ENCODE data around the gene TLR9.
"Not testable (repeated sequence)": the region's sequence is repeated elsewhere in the genome, so short reads cannot be mapped to it uniquely, and the experiment has no call there.

Gene TLR9, protein sequence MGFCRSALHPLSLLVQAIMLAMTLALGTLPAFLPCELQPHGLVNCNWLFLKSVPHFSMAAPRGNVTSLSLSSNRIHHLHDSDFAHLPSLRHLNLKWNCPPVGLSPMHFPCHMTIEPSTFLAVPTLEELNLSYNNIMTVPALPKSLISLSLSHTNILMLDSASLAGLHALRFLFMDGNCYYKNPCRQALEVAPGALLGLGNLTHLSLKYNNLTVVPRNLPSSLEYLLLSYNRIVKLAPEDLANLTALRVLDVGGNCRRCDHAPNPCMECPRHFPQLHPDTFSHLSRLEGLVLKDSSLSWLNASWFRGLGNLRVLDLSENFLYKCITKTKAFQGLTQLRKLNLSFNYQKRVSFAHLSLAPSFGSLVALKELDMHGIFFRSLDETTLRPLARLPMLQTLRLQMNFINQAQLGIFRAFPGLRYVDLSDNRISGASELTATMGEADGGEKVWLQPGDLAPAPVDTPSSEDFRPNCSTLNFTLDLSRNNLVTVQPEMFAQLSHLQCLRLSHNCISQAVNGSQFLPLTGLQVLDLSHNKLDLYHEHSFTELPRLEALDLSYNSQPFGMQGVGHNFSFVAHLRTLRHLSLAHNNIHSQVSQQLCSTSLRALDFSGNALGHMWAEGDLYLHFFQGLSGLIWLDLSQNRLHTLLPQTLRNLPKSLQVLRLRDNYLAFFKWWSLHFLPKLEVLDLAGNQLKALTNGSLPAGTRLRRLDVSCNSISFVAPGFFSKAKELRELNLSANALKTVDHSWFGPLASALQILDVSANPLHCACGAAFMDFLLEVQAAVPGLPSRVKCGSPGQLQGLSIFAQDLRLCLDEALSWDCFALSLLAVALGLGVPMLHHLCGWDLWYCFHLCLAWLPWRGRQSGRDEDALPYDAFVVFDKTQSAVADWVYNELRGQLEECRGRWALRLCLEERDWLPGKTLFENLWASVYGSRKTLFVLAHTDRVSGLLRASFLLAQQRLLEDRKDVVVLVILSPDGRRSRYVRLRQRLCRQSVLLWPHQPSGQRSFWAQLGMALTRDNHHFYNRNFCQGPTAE

DNA sequence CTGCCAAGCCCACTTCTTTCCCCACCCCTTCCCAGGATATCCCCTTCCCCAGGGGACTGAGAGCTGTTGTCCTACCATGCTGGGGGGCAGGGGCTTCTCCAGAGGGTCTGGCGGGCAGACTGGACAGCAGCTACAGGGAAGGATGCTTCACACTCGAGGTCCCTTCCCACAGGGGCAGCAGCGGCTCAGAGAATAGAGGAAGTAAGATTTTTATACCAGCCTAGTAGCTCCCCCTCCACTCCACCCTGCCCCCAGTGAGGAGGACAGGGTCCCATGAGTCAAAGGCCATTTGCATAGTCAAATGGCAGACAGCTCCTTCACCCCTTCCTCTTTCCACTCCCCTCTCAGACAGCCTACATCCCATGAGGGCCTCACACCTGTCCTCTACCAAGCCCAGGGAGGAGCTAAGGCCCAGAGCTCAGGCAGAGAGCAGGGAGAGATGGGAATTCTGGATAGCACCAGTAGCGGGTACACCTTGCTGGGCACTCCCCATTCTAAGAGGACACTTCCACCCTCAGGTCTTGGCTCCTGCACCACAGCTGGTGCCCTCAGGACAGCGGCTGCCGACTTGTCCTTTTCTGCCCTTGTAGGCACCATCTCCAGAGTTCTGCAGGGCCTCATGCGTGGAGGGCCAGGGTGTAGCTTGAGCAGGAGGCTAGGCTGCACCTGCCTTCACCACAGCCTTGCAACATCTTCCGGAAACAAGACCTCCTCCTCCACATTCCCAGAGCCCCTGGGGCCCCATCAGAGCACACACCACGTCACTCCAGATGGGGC lies at the start of gene TLR9:
Gene TLR9 (minus strand): TSS at position 194 of the 777 bp plus-strand sequence. CDS start 116 bp downstream, at position 78.
- no peak for DNase-seq (ENCODE audit: low read depth in 2 of 2)

DNA sequence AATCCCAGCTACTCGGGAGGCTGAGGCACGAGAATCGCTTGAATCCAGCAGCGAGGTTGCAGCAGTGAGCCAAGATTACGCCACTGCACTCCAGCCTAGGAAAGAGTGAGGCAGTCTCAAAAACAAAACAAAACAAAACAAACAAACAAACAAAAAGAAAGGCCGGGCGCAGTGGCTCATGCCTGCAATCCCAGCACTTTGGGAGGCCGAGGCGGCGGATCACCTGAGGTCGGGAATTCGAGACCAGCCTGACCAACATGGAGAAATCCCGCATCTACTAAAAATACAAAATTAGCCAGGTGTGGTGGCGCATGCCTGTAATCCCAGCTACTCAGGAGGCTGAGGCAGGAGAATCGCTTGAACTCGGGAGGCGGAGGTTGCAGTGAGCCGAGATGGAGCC lies 49.3 kb upstream of the TLR9 start:
- DNase-seq (ENCODE audit: low read depth in 2 of 2) = not testable (repeated sequence)

DNA sequence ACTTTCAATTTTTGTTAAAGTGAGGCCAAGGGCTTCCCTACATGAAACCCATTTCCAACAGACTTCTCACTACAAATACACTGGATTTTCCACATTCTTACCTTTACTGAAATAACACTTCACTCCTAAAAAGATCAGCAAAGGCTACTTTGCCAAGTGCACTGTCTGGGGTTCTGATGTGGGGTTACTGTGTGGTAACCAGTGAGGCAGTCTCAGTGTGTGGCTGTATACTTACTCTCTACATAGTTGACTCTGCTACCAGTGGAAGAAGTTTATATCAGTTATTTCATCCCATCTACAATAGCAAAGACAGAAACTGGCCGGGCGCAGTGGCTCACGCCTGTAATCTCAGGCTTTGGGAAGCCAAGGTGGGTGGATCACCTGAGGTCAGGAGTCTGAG lies 47.4 kb upstream of the TLR9 start:
- DNase-seq (ENCODE audit: low read depth in 2 of 2) = no peak

DNA sequence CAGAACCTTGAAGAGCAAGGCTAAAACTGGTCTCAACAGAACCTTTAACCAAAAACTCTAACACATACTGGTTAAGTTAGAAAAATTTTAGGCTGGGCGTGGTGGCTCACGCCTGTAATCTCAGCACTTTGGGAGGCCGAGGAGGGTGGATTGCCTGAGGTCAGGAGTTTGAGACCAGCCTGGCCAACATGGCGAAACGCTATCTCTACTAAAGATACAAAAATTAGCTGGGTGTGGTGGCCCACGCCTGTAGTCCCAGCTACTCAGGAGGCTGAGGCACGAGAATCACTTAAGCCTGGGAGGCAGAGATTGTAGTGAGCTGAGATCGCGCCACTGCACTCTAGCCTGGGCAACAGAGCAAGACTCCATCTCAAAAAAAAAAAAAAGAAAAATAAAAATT lies 46.7 kb upstream of the TLR9 start:
- not testable (repeated sequence) for DNase-seq (ENCODE audit: low read depth in 2 of 2)

DNA sequence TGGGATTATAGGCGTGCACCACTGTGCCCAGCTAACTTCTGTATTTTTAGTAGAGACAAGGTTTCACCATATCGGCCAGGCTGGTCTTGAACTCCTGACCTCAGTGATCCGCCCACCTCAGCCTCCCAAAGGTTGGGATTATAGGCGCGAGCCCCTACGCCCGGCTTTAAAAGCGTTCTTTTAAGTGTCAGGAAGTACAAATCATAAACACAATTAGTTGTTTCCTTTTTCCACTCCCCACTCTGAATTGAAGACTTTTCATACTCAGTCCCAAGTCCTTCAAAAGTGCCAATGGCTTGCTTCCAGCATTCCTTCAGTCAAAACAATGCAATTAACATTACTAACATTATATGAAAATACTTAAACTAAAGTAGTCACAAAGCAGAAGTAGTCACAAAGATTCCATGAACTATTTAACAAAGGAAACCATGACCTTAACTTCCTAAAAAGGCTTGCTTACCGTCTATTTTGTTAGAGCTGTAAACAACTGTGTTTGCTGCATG lies 44.9 kb upstream of the TLR9 start:
- no peak for DNase-seq (ENCODE audit: low read depth in 2 of 2)

DNA sequence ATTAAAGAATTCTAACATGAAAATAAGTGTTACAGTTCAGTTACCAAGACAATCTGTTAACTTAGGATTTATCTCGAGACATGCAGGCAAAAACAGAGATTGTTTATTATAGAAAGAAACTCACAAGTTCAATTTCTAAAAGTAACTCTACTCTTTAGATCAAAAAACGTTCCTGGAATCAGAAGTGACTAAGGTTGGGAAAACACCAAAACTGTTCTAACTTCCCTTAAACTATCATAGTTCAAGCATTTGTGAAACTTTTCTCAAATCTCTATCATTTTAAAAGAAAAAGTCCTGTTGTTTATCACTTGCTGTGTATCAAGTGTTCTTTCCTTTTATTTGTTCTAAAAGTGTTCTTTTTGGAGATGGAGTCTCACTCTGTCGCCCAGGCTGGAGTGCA lies 44.3 kb upstream of the TLR9 start:
- no peak for DNase-seq (ENCODE audit: low read depth in 2 of 2)

DNA sequence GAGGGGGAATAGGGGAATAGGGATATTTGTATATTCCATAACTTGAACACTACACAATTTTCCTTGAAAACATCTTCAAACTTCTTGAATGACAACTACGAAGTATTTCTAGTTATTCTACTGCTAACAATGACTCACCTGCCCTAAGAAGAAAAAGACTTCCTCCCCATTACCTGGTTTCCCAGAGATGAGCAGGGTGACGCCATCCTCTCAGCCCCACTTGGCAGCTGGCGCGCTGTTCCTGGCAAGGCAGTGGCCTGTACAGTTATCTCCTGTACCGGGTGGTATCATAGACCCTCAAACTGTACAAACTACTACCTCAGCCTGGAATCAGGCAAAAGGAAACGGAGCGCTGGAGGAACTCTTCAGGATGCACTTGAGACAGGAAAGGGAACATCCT lies 42.6 kb upstream of the TLR9 start:
- no peak for DNase-seq (ENCODE audit: low read depth in 2 of 2)

DNA sequence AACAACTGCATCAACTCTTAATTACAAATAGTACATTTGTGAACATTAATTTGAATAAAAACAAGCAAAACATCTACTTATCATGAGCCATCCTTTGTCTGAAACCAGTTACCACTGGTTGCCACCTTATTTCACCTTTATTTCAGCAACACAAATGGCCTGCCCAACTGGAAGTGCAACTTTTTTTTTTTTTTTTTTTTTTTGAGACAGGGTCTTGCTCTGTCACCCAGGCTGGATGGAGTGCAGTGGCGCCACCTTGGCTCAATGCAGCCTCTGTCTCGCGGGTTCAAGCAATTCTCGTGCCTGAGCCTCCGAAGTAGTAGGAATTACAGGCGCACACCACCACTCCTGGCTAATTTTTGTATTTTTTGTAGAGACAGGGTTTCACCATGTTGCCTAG lies 39.9 kb upstream of the TLR9 start:
- DNase-seq (ENCODE audit: low read depth in 2 of 2) = no peak

DNA sequence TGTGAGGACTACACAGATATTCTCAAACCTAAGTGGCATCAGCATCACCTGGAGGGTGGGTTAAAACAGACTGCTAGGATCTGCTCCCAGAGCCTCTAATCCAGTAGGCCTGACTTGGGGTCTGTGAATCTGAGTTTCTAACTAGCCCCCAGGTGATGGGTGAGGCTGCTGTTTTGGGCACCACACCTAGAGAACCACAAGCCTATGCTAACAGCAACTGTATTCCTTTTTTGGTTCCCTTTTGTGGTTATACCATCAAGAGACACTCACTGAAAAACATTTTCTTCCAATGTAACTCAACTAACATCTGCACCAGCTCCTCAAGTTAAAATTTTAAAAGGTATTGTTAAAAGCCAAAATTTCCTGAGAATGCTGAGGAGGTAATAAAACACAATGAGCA lies 37.0 kb upstream of the TLR9 start:
- no peak for DNase-seq (ENCODE audit: low read depth in 2 of 2)

DNA sequence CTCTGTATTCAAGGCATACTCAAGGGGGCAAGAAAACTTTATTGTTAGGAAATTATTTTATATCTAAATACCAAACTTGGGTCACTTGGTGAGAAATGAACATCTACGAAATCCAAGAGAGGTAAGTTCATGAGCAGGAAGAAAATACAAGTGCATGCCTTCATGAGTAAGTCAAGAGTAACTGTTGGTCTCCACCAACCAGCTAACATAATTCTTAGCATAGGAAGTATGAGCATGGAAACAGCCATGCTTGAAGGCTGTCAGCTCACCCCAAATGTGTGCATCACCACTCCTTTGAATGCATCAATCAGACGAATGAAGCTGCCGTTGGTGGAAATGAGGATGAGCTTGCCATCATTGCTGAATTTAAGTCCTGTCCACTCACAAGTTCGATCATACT lies 34.0 kb upstream of the TLR9 start:
- no peak for DNase-seq (ENCODE audit: low read depth in 2 of 2)

DNA sequence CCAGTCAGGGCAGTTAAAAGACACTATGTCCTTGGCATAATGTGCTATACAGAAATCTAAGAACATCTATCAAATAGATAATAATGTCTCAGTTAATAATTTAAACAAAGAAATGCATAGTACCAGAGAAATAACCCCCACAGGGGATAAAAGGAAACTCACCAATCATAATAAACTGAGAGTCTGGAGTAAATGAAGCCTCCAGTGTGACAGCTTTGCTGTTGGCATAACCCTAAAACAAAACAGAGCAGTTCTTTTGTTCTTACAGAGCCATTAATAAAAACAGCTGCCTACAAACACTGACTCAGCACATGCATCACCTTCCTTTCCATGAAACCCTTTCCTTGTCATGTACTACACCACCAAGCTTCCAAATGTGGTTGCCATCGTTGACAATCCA lies 33.6 kb upstream of the TLR9 start:
- no peak for DNase-seq (ENCODE audit: low read depth in 2 of 2)

DNA sequence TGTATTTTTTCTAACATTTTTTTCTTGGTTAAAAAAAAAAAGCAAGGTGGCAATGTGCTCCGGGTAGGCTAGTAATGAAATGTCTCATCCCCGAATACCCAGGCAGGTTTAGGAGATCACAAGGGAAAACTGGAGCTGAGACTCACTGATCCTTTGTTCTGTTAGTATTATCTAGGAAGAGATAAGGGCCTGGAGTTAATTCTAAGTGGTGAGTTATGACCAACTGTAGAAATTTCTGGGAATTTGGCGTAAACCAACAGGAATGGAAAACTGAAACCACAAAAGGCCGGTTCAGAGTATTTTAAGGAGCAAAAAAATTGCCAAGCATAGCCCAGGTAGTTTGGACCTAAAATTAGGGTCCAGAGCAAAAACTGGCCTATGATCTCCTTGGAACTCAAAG lies 32.5 kb upstream of the TLR9 start:
- no peak for DNase-seq (ENCODE audit: low read depth in 2 of 2)

DNA sequence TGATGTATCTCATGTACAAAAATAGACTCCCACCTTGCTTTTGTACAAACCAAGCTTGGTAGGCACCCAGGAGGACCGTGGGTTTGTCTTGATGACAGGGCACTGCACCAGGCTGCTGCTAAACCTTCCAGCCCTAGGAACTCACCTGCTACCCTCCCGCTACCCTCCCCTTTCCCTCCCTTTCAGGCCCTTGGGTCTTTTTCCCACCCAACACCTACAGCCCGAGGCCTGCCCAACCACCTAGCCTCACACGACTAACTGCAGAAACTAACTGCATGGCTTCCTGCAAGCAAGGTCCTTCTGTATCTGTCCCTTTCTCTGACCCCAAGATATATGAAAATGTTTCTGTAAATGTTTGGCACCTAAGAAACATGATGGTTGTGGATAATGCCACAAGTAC lies 31.2 kb upstream of the TLR9 start:
- no peak for DNase-seq (ENCODE audit: low read depth in 2 of 2)

DNA sequence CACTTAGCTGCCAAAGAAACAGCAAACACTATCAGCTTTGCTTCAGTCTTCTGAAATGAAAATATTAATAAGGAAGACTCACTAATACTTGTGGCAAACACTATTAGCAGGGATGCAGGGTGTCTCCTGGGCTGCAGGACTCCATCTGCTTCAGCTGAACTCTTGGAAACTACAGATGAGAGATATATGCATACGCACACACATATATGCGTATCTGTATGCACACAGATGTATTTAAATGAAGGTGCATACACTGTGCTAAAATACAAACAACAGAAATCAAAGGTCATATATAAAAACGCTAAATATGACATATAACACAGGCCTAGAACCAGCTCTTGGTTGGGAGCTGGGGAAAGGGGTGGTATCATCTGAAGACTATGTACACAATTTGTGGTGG lies 30.7 kb upstream of the TLR9 start:
- no peak for DNase-seq (ENCODE audit: low read depth in 2 of 2)

DNA sequence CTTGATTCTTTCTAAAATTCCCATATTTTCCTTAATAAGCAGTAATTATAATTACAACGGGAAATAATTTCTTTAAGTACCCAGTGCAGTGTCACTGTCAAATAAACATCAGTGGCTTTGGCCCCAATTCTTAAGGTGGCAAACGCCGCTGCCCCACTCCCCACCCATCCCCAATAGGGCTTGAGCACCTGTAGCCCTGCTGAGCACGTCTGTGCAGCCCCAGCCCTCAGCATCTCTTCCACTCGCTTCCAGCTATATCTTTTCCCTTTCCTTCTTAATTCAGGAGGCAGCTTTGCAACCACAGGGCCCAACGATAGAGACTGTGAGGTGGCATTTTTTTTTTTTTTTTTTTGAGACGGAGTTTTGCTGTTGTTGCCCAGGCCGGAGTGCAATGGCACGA lies 29.2 kb upstream of the TLR9 start:
- no peak for DNase-seq (ENCODE audit: low read depth in 2 of 2)

DNA sequence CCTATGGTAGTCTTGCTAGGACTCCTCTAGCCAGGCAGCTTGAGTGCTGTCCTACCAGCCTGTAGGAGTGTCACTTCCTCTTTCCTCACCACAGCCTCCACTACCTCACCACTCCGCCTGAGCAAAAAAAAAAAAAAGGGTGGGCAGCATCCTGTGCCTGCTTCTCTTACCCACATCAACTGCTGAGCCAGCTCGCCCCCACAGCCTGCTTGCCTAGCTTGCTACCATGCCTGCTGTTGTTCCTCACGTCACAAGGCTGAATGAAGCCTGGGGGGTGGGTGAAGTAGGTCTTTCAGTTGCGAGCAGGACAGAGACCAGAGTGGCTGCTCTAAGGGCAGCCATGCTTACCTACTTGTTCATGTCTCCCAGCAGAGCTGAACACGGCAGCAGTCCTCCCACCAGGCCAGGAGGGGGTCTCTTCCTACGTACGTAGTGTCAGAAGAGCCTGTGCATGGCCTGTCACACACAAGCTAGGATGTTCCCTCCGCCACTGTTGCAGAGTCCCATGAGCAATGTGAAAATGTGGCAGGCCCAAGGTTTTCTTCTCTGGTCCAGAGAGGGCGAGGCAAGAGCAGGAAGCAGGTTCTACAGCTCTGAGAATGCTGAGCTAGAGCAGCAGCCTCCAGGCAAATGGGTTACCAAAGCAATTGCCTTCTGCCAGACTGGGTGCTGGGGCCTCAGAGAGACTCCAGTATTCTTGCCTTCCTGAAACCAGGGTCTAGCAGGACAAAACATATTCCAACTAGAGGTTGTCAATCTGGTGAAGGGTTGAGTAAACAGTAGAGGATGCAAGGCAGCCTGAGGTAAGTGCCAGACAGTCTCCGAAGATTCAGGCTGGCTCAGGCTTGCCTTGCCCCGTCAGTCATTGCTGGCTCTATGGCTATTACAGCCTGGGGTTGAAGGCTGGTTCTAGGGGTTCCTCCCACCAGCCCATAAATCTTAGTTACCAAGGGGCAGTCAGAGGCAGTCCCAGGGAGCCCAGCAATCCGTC lies 28.2 kb upstream of the TLR9 start:
- no peak for DNase-seq (ENCODE audit: low read depth in 2 of 2)

DNA sequence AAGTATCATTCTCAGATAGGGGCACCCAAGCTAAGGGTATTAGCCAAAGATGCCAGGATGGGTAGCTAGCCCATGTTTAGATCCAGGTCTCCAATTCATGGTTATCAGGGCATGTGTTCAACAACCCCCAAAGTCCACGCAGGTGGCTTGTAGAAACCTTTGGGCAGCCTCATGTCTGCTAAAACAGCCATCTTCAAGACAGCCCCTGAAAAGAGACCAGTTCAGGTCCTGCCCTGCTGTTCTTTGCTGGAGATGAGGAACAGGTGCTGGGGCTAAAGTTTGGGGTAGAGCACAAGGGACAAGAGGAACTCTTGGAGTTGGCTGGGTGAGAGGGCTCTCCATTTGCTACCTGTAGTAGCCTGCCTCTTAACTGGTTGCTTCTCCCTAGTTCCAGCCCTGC lies 24.7 kb upstream of the TLR9 start:
- DNase-seq (ENCODE audit: low read depth in 2 of 2) = no peak

DNA sequence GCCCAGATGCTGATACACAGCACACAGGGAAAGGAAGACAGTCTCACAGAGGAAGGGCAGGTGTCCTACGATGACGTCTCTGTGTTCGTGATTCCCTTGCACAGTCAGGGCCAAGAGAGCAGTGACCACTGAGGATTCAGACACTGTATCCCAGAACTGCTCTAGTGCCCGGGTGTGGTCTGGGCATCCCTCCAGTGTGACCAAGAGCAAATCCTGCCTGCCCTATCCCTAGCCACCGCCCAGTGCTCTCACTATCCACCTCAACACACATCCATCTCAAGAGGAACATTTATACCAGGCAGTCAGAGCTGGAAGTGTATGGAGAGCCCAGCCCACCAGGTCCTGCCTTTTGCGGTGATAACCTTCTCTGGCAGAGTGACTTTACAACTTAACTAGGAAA lies 24.2 kb upstream of the TLR9 start:
- no peak for DNase-seq (ENCODE audit: low read depth in 2 of 2)

DNA sequence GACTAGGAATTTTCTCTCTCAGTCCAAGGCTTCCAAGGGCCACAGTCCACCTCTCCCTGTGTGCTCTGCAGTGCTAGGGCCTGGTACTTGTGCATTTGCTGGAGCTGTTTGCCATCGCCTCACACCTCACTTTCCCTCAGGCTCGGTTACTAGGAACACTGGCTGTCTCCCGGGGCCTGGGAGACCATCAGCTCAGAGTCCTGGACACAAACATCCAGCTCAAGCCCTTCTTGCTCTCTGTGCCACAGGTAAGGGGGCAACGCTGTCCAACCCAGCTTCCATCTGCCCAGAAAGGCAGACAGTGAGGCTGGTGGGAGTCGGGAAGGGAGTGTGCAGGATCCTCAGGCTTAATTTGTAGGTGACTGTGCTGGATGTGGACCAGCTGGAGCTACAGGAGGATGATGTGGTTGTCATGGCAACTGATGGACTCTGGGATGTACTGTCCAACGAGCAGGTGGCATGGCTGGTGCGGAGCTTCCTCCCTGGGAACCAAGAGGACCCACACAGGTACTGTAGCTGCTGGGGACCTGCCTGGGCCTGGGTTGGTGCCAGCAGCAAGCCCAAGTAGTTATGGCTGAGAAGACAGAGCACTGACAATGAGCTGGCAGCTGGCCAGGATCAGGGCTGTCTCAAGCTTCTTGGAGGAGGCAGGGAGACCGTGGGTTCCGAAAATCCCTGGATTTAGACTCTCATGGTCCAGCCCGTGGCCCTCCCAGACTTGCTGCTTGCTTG lies 23.5 kb upstream of the TLR9 start:
- no peak for DNase-seq (ENCODE audit: low read depth in 2 of 2)

DNA sequence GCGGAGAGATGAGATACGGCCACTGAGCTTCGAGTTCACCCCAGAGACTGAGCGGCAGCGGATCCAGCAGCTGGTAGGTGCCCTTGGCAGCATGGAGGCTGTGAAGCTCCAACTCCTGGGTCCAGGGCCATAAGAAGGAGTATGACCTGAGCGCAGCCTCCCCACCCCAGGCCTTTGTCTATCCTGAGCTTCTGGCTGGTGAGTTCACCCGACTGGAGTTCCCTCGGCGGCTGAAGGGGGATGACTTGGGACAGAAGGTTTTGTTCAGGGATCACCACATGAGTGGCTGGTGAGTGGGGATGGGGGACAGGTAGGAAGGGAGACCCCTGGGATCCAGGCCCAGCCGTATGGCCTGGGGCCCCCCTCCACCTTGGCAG lies 22.7 kb upstream of the TLR9 start:
- DNase-seq (ENCODE audit: low read depth in 2 of 2) = no peak
